Muscle layer of duodenum (tissue), 2 donors: Measurements from ENCODE around the gene ADAD2.
"Not testable (repeated sequence)": the region's sequence is repeated elsewhere in the genome, so short reads cannot be mapped to it uniquely, and the experiment has no call there.

Experiments
- H3K27ac ChIP-seq: one replicate; pipeline ENCODE4 v1.7.0; 2013; ENCODE audit warnings: mild to moderate bottlenecking, low read length
- H3K27me3 ChIP-seq: one replicate; pipeline ENCODE4 v1.7.0; 2013; ENCODE audit warnings: low read depth, mild to moderate bottlenecking, control low read depth, low read length
- H3K36me3 ChIP-seq, 2 donors: one replicate each; pipeline ENCODE4 v1.7.0; 2013; ENCODE audit warnings: low read length in 2 of 2, control low read depth in 1 of 2, mild to moderate bottlenecking in 1 of 2; ENCODE audit not compliant: insufficient read depth in 2 of 2, control insufficient read depth in 1 of 2
- H3K4me1 ChIP-seq, 2 donors: one replicate each; pipeline ENCODE4 v1.7.0; 2013; ENCODE audit warnings: low read length in 2 of 2, mild to moderate bottlenecking in 2 of 2, control low read depth in 1 of 2, moderate library complexity in 1 of 2; ENCODE audit not compliant: insufficient read depth in 2 of 2, control insufficient read depth in 1 of 2
- H3K4me3 ChIP-seq, 2 donors: one replicate each; pipeline ENCODE4 v1.7.0; 2013; ENCODE audit warnings: low read length in 2 of 2, low read depth in 1 of 2, mild to moderate bottlenecking in 1 of 2
- H3K9me3 ChIP-seq, 2 donors: one replicate each; pipeline ENCODE4 v1.7.0; 2013; ENCODE audit warnings: low read length in 2 of 2, control low read depth in 1 of 2, mild to moderate bottlenecking in 1 of 2; ENCODE audit not compliant: control insufficient read depth in 1 of 2
- donor health status: healthy.

The ADAD2 gene

GRCh38 chr16:84199097-84199496 is 8.1 kb downstream of the ADAD2 start:
- no peaks in the 10 kb centered on the region for H3K9me3 ChIP-seq
- no peaks in the 10 kb centered on the region for H3K27me3 ChIP-seq
- no peak overlapping the region for H3K27ac ChIP-seq
- H3K36me3 ChIP-seq = no peaks in the 10 kb centered on the region
- H3K4me1 ChIP-seq = peaks cover 0 to 4% of the 10 kb centered on the region in 2 donors
- H3K4me3 ChIP-seq = no peak overlapping the region

- H3K4me1 ChIP-seq = peaks cover 0 to 4% of the 10 kb centered on the region in 2 donors
- H3K27ac ChIP-seq = no peak overlapping the region
- H3K9me3 ChIP-seq = no peaks in the 10 kb centered on the region
- H3K4me3 ChIP-seq = no peak overlapping the region
- H3K36me3 ChIP-seq = no peaks in the 10 kb centered on the region
- no peaks in the 10 kb centered on the region for H3K27me3 ChIP-seq
These were observed 8.9 kb downstream of the ADAD2 start for GRCh38 chr16:84199861-84200260.

- not testable (repeated sequence) for H3K9me3 ChIP-seq, H3K4me1 ChIP-seq, H3K36me3 ChIP-seq, H3K27ac ChIP-seq, H3K4me3 ChIP-seq, H3K27me3 ChIP-seq
These were observed 13.6 kb downstream of the ADAD2 start for GRCh38 chr16:84204551-84204950.

GRCh38 chr16:84205123-84205522 is 14.2 kb downstream of the ADAD2 start:
- H3K36me3 ChIP-seq, H3K27ac ChIP-seq, H3K9me3 ChIP-seq, H3K4me3 ChIP-seq, H3K27me3 ChIP-seq, H3K4me1 ChIP-seq: not testable (repeated sequence)

GRCh38 chr16:84205976-84206691 is 15.2 kb downstream of the ADAD2 start:
- Histone ChIP-seq H3K27ac (no peak overlapping the region), H3K4me1 (no peaks in the 10 kb centered on the region), H3K4me3 (no peak overlapping the region), H3K27me3 (no peaks in the 10 kb centered on the region), H3K9me3 (no peaks in the 10 kb centered on the region), H3K36me3 (no peaks in the 10 kb centered on the region)

- Histone ChIP-seq H3K4me1 (no peaks in the 10 kb centered on the region), H3K27ac (no peak overlapping the region), H3K9me3 (no peaks in the 10 kb centered on the region), H3K36me3 (no peaks in the 10 kb centered on the region), H3K4me3 (no peak overlapping the region), H3K27me3 (no peaks in the 10 kb centered on the region)
These were observed 16.3 kb downstream of the ADAD2 start for GRCh38 chr16:84207251-84207650.

- Histone ChIP-seq H3K36me3 (no peaks in the 10 kb centered on the region), H3K27me3 (no peaks in the 10 kb centered on the region), H3K27ac (no peak overlapping the region), H3K9me3 (no peaks in the 10 kb centered on the region), H3K4me1 (no peaks in the 10 kb centered on the region), H3K4me3 (no peak overlapping the region)
These were observed 16.9 kb downstream of the ADAD2 start for GRCh38 chr16:84207879-84208278.

- no peak overlapping the region for H3K27ac ChIP-seq
- H3K36me3 ChIP-seq = no peaks in the 10 kb centered on the region
- no peaks in the 10 kb centered on the region for H3K4me1 ChIP-seq
- H3K27me3 ChIP-seq = no peaks in the 10 kb centered on the region
- H3K4me3 ChIP-seq = no peak overlapping the region
- H3K9me3 ChIP-seq = no peaks in the 10 kb centered on the region
These were observed 19.0 kb downstream of the ADAD2 start for GRCh38 chr16:84209989-84210388.

- no peak overlapping the region for H3K27ac ChIP-seq
- H3K36me3 ChIP-seq = no peaks in the 10 kb centered on the region
- no peaks in the 10 kb centered on the region for H3K4me1 ChIP-seq
- no peaks in the 10 kb centered on the region for H3K9me3 ChIP-seq
- H3K27me3 ChIP-seq = no peaks in the 10 kb centered on the region
- no peak overlapping the region for H3K4me3 ChIP-seq
These were observed 21.2 kb downstream of the ADAD2 start for GRCh38 chr16:84212154-84212553.

GRCh38 chr16:84212631-84213030 is 21.7 kb downstream of the ADAD2 start:
- no peaks in the 10 kb centered on the region for H3K27me3 ChIP-seq
- no peaks in the 10 kb centered on the region for H3K36me3 ChIP-seq
- no peaks in the 10 kb centered on the region for H3K9me3 ChIP-seq
- H3K4me3 ChIP-seq = no peak overlapping the region
- H3K4me1 ChIP-seq = no peaks in the 10 kb centered on the region
- H3K27ac ChIP-seq = no peak overlapping the region

- Histone ChIP-seq H3K4me3 (no peak overlapping the region), H3K27ac (no peak overlapping the region), H3K9me3 (no peaks in the 10 kb centered on the region), H3K4me1 (no peaks in the 10 kb centered on the region), H3K27me3 (no peaks in the 10 kb centered on the region), H3K36me3 (no peaks in the 10 kb centered on the region)
These were observed 23.6 kb downstream of the ADAD2 start for GRCh38 chr16:84214451-84215066.

- Histone ChIP-seq H3K27me3 (no peaks in the 10 kb centered on the region), H3K4me1 (no peaks in the 10 kb centered on the region), H3K9me3 (no peaks in the 10 kb centered on the region), H3K36me3 (no peaks in the 10 kb centered on the region), H3K4me3 (no peak overlapping the region), H3K27ac (no peak overlapping the region)
These were observed 24.6 kb downstream of the ADAD2 start for GRCh38 chr16:84215531-84215930.
